HCT116 (cell line): ENCODE results near the gene RNF145. TPM values are rescaled to one million over a fixed set of nuclear protein-coding genes. Genes with fewer than 3 reads are reported as not detected.

ENCODE experiments used
- ATAC-seq: fragments of 200-7000 bp; cut with Tn5 transposase; 2 replicates; pipeline ENCODE4 v1.9.1; 2020; ENCODE audit warnings: mild to moderate bottlenecking, moderate library complexity
- BruUV-seq: library from RNA; stranded (reverse); fragments of 400-500 nt; replicated peaks from 2 replicates; lab custom pipeline; 2021; lab: Mats Ljungman, UMichigan
- CTCF ChIA-PET: fragments of 300-600 bp; sonication (Branson Sonifier 250); formaldehyde crosslinking; loops from one replicate; lab custom pipeline; 2021; ENCODE audit warnings: antibody characterized with exemption; lab: Charles Lee
- POLR2A ChIA-PET: fragments of 300-600, 350-600 bp; sonication (Branson Sonifier 250); formaldehyde crosslinking; loops from one replicate; lab custom pipeline; 2021; ENCODE audit warnings: antibody characterized with exemption; lab: Charles Lee
- RAD21 ChIA-PET, 2 experiments: fragments of 300-600 bp; sonication (Branson Sonifier 250); formaldehyde crosslinking; loops; one replicate each; lab custom pipeline; 2023; ENCODE audit warnings: low total read pairs in 2 of 2; ENCODE audit not compliant: uncharacterized antibody in 2 of 2, unreplicated experiment in 2 of 2, low non-redundant PET in 1 of 2; lab: Charles Lee
- DNase-seq: peaks from one replicate; pipeline ENCODE4 v3.0.0-alpha.2; 2010; ENCODE audit warnings: low read depth, low spot score
- H2AFZ ChIP-seq: fragments of 200-600 bp; shearing (Covaris generic), sonication (generic); 2 replicates; pipeline ENCODE4 v1.6.1; 2017; ENCODE audit warnings: low read depth, mixed run types, mixed read lengths, antibody characterized with exemption, low read length; ENCODE audit not compliant: poor library complexity, severe bottlenecking
- H3K27ac ChIP-seq: 2 replicates; pipeline ENCODE4 v1.5.1; 2012; ENCODE audit warnings: low read depth, low read length
- H3K27me3 ChIP-seq: fragments of 200-600 bp; sonication (generic); 2 replicates; pipeline ENCODE4 v1.6.1; 2016; ENCODE audit warnings: mixed run types, low read length, mixed read lengths; ENCODE audit not compliant: insufficient read depth
- H3K36me3 ChIP-seq, 2 experiments: fragments of 200-500 bp in 1 of 2; fragments of 200-600 bp in 1 of 2; sonication (Bioruptor generic) in 1 of 2; sonication (generic) in 1 of 2; 2 replicates each; pipeline versions ENCODE4 v1.5.1 to v1.6.1; 2014 to 2016; ENCODE audit warnings: low read length in 2 of 2, inconsistent platforms in 1 of 2, mixed read lengths in 1 of 2, mixed run types in 1 of 2; ENCODE audit not compliant: insufficient read depth in 2 of 2, control insufficient read depth in 1 of 2
- H3K4me1 ChIP-seq, 2 experiments: fragments of 200-600 bp in 1 of 2; sonication (generic) in 1 of 2; 2 replicates each; pipeline versions ENCODE4 v1.5.1 to v1.6.1; 2012 to 2017; ENCODE audit warnings: low read length in 2 of 2, inconsistent platforms in 1 of 2, mild to moderate bottlenecking in 1 of 2, mixed read lengths in 1 of 2, mixed run types in 1 of 2, moderate library complexity in 1 of 2; ENCODE audit not compliant: insufficient read depth in 2 of 2, control insufficient read depth in 1 of 2
- H3K4me2 ChIP-seq: fragments of 200-600 bp; sonication (generic); 2 replicates; pipeline ENCODE4 v1.6.1; 2017; ENCODE audit warnings: mixed run types, low read length, mixed read lengths
- H3K4me3 ChIP-seq, 2 experiments: fragments of 200-600 bp in 1 of 2; sonication (generic) in 1 of 2; replicated peaks in 1 of 2; 2 replicates each; pipeline ENCODE4 v1.5.1; 2011 to 2016; ENCODE audit warnings: low read length in 2 of 2, control low read depth in 1 of 2, low read depth in 1 of 2, mild to moderate bottlenecking in 1 of 2, mixed read lengths in 1 of 2, mixed run types in 1 of 2
- H3K79me2 ChIP-seq: fragments of 200-600 bp; sonication (generic); 2 replicates; pipeline ENCODE4 v1.6.1; 2017; ENCODE audit warnings: mild to moderate bottlenecking, mixed run types, low read length, moderate library complexity, mixed read lengths; ENCODE audit not compliant: insufficient read depth
- H3K9ac ChIP-seq: fragments of 200-600 bp; sonication (generic); 2 replicates; pipeline ENCODE4 v1.6.1; 2016; ENCODE audit warnings: low read length, mixed read lengths
- H3K9me2 ChIP-seq: fragments of 200-600 bp; sonication (generic), shearing (Covaris generic); 2 replicates; pipeline ENCODE4 v1.6.1; 2017; ENCODE audit warnings: mixed run types, mild to moderate bottlenecking, moderate library complexity; ENCODE audit not compliant: insufficient read depth
- H3K9me3 ChIP-seq, 2 experiments: fragments of 200-500 bp in 1 of 2; fragments of 200-600 bp in 1 of 2; sonication (Bioruptor generic) in 1 of 2; sonication (generic) in 1 of 2; 2 replicates each; pipeline ENCODE4 v1.6.1; 2014 to 2017; ENCODE audit warnings: low read length in 2 of 2, mixed read lengths in 2 of 2, inconsistent platforms in 1 of 2, low read depth in 1 of 2, mild to moderate bottlenecking in 1 of 2, mixed run types in 1 of 2, moderate library complexity in 1 of 2; ENCODE audit not compliant: control insufficient read depth in 1 of 2, insufficient read depth in 1 of 2
- H4K20me1 ChIP-seq: fragments of 200-600 bp; sonication (generic), shearing (Covaris generic); 2 replicates; pipeline ENCODE4 v1.6.1; 2017; ENCODE audit warnings: mixed run types, mild to moderate bottlenecking, moderate library complexity; ENCODE audit not compliant: insufficient read depth
- CBX3 ChIP-seq: IDR thresholded peaks from 2 replicates; pipeline ENCODE4 v1.6.1; 2012; ENCODE audit warnings: low read depth
- EGR1 ChIP-seq: IDR thresholded peaks from 2 replicates; pipeline ENCODE4 v1.6.1; 2012; ENCODE audit warnings: low read depth
- ELF1 ChIP-seq: IDR thresholded peaks from 2 replicates; pipeline ENCODE4 v1.6.1; 2012; ENCODE audit warnings: low read depth, borderline replicate concordance
- EZH2 ChIP-seq: fragments of 200-600 bp; sonication (generic); IDR thresholded peaks from 2 replicates; pipeline ENCODE4 v1.6.1; 2017; ENCODE audit warnings: antibody characterized with exemption, mixed run types
- FOSL1 ChIP-seq: IDR thresholded peaks from 2 replicates; pipeline ENCODE4 v1.6.1; 2012; ENCODE audit warnings: low read depth
- JUND ChIP-seq: IDR thresholded peaks from 2 replicates; pipeline ENCODE4 v1.6.1; 2012
- RAD21 ChIP-seq: IDR thresholded peaks from 2 replicates; pipeline ENCODE4 v1.6.1; 2012; ENCODE audit warnings: low read depth, mild to moderate bottlenecking
- SIN3A ChIP-seq: IDR thresholded peaks from 2 replicates; pipeline ENCODE4 v1.6.1; 2012; ENCODE audit warnings: low read depth
- SP1 ChIP-seq: IDR thresholded peaks from 2 replicates; pipeline ENCODE4 v1.6.1; 2012; ENCODE audit warnings: low read depth
- SRF ChIP-seq: IDR thresholded peaks from 2 replicates; pipeline ENCODE4 v1.6.1; 2012; ENCODE audit warnings: low read depth
- intact Hi-C: fragments of 100-400 bp; cut with micrococcal nuclease; formaldehyde crosslinking; loops from 2 replicates; pipeline ENCODE4 v1.10.0; 2022
- total RNA-seq: library from RNA; stranded (reverse); gene quantifications from one replicate; pipeline ENCODE4 v1.2.1, GENCODE V29; 2021; ENCODE audit not compliant: unreplicated experiment
- TF ChIP-seq, protein P1 (sequence below), 3 experiments: fragments of 200-600 bp in 1 of 3; sonication (generic) in 1 of 3; IDR thresholded peaks in 2 of 3; conservative IDR thresholded peaks in 1 of 3; 2 replicates each; pipeline ENCODE4 v1.5.1; 2012 to 2017; ENCODE audit warnings: low read depth in 2 of 3, low read length in 2 of 3, antibody characterized with exemption in 1 of 3, borderline replicate concordance in 1 of 3, control low read depth in 1 of 3, mild to moderate bottlenecking in 1 of 3, mixed read lengths in 1 of 3, mixed run types in 1 of 3, moderate library complexity in 1 of 3; ENCODE audit not compliant: insufficient read depth in 1 of 3
- TF ChIP-seq, protein P2 (sequence below): IDR thresholded peaks from 2 replicates; pipeline ENCODE4 v1.6.1; 2012
- TF ChIP-seq, protein P3 (sequence below): IDR thresholded peaks from 2 replicates; pipeline ENCODE4 v1.6.1; 2012
- TF ChIP-seq, protein P4 (sequence below): IDR thresholded peaks from 2 replicates; pipeline ENCODE4 v1.6.1; 2012; ENCODE audit warnings: low read depth

RNF145 gene
- total RNA-seq, 1 experiment from 2014 or later: 60.6 TPM

DNA sequence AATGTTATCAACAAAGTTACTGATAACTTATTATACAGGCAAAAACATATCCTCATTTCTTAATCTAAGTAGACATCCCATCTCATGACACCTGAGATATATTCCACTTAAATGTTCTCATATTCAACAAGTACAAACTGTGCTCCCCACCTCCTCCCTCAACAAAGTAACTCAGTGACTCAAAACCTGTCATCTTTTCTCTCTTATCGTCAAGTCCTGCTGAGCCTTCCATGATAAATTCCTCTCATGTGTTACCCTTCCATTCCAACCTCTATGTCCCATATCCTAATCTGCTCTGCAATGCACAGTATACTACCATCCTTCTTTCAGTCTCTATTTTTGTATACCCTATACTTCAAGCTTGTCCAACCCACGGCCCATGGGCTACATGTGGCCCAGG lies 13.6 kb downstream of the RNF145 start:
- H3K4me2 ChIP-seq: no peak overlapping the region
- no peaks in the 10 kb centered on the region for H3K4me1 ChIP-seq
- ChIA-PET RAD21 (no interaction called here), CTCF (no interaction called here), POLR2A (no interaction called here)
- H2AFZ ChIP-seq: no peak overlapping the region
- ATAC-seq (no peak), DNase-seq (no peak)
- intact Hi-C loops: no loop called here
- H3K4me3 ChIP-seq: no peak overlapping the region
- no peak overlapping the region for H3K27ac ChIP-seq
- H3K36me3 ChIP-seq: peaks cover 2 to 4% of the 10 kb centered on the region in 2 experiments; a peak in 1 of 4 replicates
- no peaks in the 10 kb centered on the region for H3K9me2 ChIP-seq
- BruUV-seq: no TSS peak
- H3K27me3 ChIP-seq: no peaks in the 10 kb centered on the region
- TF ChIP-seq SIN3A (no peak), EZH2 (no peak)
- TF ChIP-seq, protein P1, sequence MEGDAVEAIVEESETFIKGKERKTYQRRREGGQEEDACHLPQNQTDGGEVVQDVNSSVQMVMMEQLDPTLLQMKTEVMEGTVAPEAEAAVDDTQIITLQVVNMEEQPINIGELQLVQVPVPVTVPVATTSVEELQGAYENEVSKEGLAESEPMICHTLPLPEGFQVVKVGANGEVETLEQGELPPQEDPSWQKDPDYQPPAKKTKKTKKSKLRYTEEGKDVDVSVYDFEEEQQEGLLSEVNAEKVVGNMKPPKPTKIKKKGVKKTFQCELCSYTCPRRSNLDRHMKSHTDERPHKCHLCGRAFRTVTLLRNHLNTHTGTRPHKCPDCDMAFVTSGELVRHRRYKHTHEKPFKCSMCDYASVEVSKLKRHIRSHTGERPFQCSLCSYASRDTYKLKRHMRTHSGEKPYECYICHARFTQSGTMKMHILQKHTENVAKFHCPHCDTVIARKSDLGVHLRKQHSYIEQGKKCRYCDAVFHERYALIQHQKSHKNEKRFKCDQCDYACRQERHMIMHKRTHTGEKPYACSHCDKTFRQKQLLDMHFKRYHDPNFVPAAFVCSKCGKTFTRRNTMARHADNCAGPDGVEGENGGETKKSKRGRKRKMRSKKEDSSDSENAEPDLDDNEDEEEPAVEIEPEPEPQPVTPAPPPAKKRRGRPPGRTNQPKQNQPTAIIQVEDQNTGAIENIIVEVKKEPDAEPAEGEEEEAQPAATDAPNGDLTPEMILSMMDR (IDR thresholded peaks at IDR 0.05 in 2 of 3, conservative IDR thresholded peaks at IDR 0.05 in 1 of 3; ENCODE audit: borderline replicate concordance in 1 of 3, insufficient read depth in 1 of 3, low read depth in 2 of 3, low read length in 2 of 3): no peak
- no peaks in the 10 kb centered on the region for H3K9me3 ChIP-seq
- peaks cover 90% of the 10 kb centered on the region for H3K79me2 ChIP-seq
- 0 out of 2 replicates have a peak, but pooled peaks cover 6% of the 10 kb centered on the region for H4K20me1 ChIP-seq
- H3K9ac ChIP-seq: no peak overlapping the region

DNA sequence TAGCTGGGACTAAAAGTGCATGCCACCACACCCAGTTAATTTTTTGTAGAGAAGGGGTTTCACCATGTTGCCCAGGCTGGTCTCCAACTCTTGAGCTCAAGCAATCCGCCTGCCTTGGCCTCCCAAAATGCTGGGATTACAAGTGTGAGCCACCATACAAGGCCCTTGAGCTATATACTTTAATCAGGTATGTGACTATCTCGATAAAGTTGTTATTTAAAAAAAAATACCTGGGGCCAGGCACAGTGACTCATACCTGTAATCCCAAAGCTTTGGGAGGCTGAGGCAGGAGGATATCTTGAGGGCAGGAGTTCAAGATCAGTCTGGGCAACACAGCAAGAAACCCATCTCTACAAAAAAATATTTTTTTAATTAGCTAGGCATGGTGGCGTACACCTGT lies 19.2 kb downstream of the RNF145 start:
- H3K36me3 ChIP-seq: peaks cover 0 to 2% of the 10 kb centered on the region in 2 experiments; a peak in 2 of 4 replicates
- POLR2A ChIA-PET: no interaction called here
- H3K79me2 ChIP-seq: peaks cover 65% of the 10 kb centered on the region
- ATAC-seq (no peak), DNase-seq (no peak)
- no peaks in the 10 kb centered on the region for H4K20me1 ChIP-seq
- no peaks in the 10 kb centered on the region for H3K27me3 ChIP-seq
- RAD21 ChIA-PET: no interaction called here
- no peak overlapping the region for H2AFZ ChIP-seq
- CTCF ChIA-PET: no interaction called here
- intact Hi-C loops: no loop called here
- H3K9me3 ChIP-seq: no peaks in the 10 kb centered on the region
- no peak overlapping the region for H3K4me3 ChIP-seq
- H3K4me2 ChIP-seq: no peak overlapping the region
- no TSS peak for BruUV-seq
- no peak overlapping the region for H3K9ac ChIP-seq
- peaks cover 2 to 9% of the 10 kb centered on the region in 2 experiments; a peak in 2 of 4 replicates for H3K4me1 ChIP-seq
- no peak overlapping the region for H3K27ac ChIP-seq
- H3K9me2 ChIP-seq: no peaks in the 10 kb centered on the region
- TF ChIP-seq JUND: no peak
- TF ChIP-seq, protein P2, sequence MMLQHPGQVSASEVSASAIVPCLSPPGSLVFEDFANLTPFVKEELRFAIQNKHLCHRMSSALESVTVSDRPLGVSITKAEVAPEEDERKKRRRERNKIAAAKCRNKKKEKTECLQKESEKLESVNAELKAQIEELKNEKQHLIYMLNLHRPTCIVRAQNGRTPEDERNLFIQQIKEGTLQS: no peak
- TF ChIP-seq FOSL1: no peak
- no peak for TF ChIP-seq ELF1
- no peak for TF ChIP-seq EGR1
- no peak for TF ChIP-seq SP1
- TF ChIP-seq RAD21: no peak
- TF ChIP-seq SRF: no peak
- TF ChIP-seq, protein P3, sequence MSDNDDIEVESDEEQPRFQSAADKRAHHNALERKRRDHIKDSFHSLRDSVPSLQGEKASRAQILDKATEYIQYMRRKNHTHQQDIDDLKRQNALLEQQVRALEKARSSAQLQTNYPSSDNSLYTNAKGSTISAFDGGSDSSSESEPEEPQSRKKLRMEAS: no peak
- TF ChIP-seq, protein P4, sequence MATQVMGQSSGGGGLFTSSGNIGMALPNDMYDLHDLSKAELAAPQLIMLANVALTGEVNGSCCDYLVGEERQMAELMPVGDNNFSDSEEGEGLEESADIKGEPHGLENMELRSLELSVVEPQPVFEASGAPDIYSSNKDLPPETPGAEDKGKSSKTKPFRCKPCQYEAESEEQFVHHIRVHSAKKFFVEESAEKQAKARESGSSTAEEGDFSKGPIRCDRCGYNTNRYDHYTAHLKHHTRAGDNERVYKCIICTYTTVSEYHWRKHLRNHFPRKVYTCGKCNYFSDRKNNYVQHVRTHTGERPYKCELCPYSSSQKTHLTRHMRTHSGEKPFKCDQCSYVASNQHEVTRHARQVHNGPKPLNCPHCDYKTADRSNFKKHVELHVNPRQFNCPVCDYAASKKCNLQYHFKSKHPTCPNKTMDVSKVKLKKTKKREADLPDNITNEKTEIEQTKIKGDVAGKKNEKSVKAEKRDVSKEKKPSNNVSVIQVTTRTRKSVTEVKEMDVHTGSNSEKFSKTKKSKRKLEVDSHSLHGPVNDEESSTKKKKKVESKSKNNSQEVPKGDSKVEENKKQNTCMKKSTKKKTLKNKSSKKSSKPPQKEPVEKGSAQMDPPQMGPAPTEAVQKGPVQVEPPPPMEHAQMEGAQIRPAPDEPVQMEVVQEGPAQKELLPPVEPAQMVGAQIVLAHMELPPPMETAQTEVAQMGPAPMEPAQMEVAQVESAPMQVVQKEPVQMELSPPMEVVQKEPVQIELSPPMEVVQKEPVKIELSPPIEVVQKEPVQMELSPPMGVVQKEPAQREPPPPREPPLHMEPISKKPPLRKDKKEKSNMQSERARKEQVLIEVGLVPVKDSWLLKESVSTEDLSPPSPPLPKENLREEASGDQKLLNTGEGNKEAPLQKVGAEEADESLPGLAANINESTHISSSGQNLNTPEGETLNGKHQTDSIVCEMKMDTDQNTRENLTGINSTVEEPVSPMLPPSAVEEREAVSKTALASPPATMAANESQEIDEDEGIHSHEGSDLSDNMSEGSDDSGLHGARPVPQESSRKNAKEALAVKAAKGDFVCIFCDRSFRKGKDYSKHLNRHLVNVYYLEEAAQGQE: no peak
- TF ChIP-seq CBX3: no peak
